ENCODE data around the gene TTC33.

The TTC33 gene

GRCh38 chr5:40499007-40499406 is 256.8 kb downstream of the TTC33 start:
- H3K4me3 ChIP-seq (ENCODE audit: low read length), result no peak overlapping the region
- TF ChIP-seq CTCF (conservative IDR thresholded peaks at IDR 0.05; ENCODE audit: low read length), result no peak
- no peak for DNase-seq (ENCODE audit: low read depth)

GRCh38 chr5:40497573-40497972 is 258.2 kb downstream of the TTC33 start:
- no peak for TF ChIP-seq CTCF (conservative IDR thresholded peaks at IDR 0.05; ENCODE audit: low read length)
- DNase-seq (ENCODE audit: low read depth), result peak; percentile 9

GRCh38 chr5:40495237-40495635 is 260.5 kb downstream of the TTC33 start:
- H3K4me3 ChIP-seq (ENCODE audit: low read length), result no peak overlapping the region
- DNase-seq (ENCODE audit: low read depth), result no peak
- TF ChIP-seq CTCF (conservative IDR thresholded peaks at IDR 0.05; ENCODE audit: low read length), result no peak

More at GRCh38 chr5:40497573-40497972, 258.2 kb downstream of the TTC33 start:
- H3K4me3 ChIP-seq (ENCODE audit: low read length), result no peak overlapping the region

- no peak for DNase-seq (ENCODE audit: low read depth)
- TF ChIP-seq CTCF (conservative IDR thresholded peaks at IDR 0.05; ENCODE audit: low read length), result no peak
- H3K4me3 ChIP-seq (ENCODE audit: low read length), result no peak overlapping the region
Observed at GRCh38 chr5:40494631-40495236, 261.0 kb downstream of the TTC33 start.

- TF ChIP-seq CTCF (conservative IDR thresholded peaks at IDR 0.05; ENCODE audit: low read length), result no peak
- DNase-seq (ENCODE audit: low read depth), result no peak
- no peak overlapping the region for H3K4me3 ChIP-seq (ENCODE audit: low read length)
Observed at GRCh38 chr5:40492056-40492455, 263.7 kb downstream of the TTC33 start.

- TF ChIP-seq CTCF (conservative IDR thresholded peaks at IDR 0.05; ENCODE audit: low read length), result no peak
- no peak for DNase-seq (ENCODE audit: low read depth)
- H3K4me3 ChIP-seq (ENCODE audit: low read length), result no peak overlapping the region
Observed at GRCh38 chr5:40491644-40492043, 264.1 kb downstream of the TTC33 start.

GRCh38 chr5:40490464-40491111 is 265.2 kb downstream of the TTC33 start:
- DNase-seq (ENCODE audit: low read depth), result no peak
- no peak overlapping the region for H3K4me3 ChIP-seq (ENCODE audit: low read length)
- no peak for TF ChIP-seq CTCF (conservative IDR thresholded peaks at IDR 0.05; ENCODE audit: low read length)

Data from AG10803 (cell line).